Heart left ventricle (tissue), 13 donors: Measurements from ENCODE around the gene ACSL1.

ENCODE experiments used
- POLR2A ChIP-seq, 2 donors: fragments of 450-650 bp; IDR thresholded peaks; one replicate each; pipeline ENCODE4 v1.6.1; 2017; ENCODE audit warnings: antibody characterized with exemption in 2 of 2, mild to moderate bottlenecking in 2 of 2, moderate library complexity in 2 of 2
- TF ChIP-seq, protein P1 (sequence below), 12 donors: fragments of 200-600 bp; sonication (generic) in 4 of 12; IDR thresholded peaks; one replicate each; pipeline versions ENCODE4 v1.5.0 to v1.8.0; 2018 to 2022; ENCODE audit warnings: antibody characterized with exemption in 12 of 12, mild to moderate bottlenecking in 5 of 12
- donor health status: ischemic (EF 13 %, LVEDD 7.1; RV severe dilation, severe dysfunction).
- donor health status: DM: no; HTN: yes; CAD: no.
- donor health status: DM: no; HTN: no; CAD: no.
- donor health status: ischemic (EF 25% LVEDD 6.9; RV normal size, moderate dysfunction).
- donor health status: ischemic (EF 25% LVEDD 5.7; RV mildly dilated, moderate dysfunction).
- donor health status: ischemic (EF 35%, LVEDD 5.7; RV mildly dilated, moderate dysfunction).
- donor health status: nonischemic (EF 11% LVEDD 7.7; RV severe dilation, severe dysfunction).
- donor health status: DM: yes; HTN: yes; CAD: no.
- donor health status: PGD.
- donor health status: ischemic (EF 29% LVEDD 5.4; RV normal size, mild dysfunction).
- donor health status: nonischemic (EF 23%, LVEDD 6.1; RV moderate dilation, normal function).

GRCh38 chr4:184825141-184825895, 450 bp downstream of the ACSL1 start:
- TF ChIP-seq, protein P1, sequence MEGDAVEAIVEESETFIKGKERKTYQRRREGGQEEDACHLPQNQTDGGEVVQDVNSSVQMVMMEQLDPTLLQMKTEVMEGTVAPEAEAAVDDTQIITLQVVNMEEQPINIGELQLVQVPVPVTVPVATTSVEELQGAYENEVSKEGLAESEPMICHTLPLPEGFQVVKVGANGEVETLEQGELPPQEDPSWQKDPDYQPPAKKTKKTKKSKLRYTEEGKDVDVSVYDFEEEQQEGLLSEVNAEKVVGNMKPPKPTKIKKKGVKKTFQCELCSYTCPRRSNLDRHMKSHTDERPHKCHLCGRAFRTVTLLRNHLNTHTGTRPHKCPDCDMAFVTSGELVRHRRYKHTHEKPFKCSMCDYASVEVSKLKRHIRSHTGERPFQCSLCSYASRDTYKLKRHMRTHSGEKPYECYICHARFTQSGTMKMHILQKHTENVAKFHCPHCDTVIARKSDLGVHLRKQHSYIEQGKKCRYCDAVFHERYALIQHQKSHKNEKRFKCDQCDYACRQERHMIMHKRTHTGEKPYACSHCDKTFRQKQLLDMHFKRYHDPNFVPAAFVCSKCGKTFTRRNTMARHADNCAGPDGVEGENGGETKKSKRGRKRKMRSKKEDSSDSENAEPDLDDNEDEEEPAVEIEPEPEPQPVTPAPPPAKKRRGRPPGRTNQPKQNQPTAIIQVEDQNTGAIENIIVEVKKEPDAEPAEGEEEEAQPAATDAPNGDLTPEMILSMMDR (IDR thresholded peaks at IDR 0.05) = no peak
- TF ChIP-seq POLR2A (IDR thresholded peaks at IDR 0.05) = no peak
